Thymus (tissue), 11 donors: ENCODE data around the gene SRSF7. TPM values are rescaled to one million over a fixed set of nuclear protein-coding genes. Genes with fewer than 3 reads are reported as not detected.
"Not testable (repeated sequence)": the region's sequence is repeated elsewhere in the genome, so short reads cannot be mapped to it uniquely, and the experiment has no call there.

Experiments used
- DNase-seq, 9 donors: peaks; one replicate each; pipeline ENCODE4 v3.0.0-alpha.2; 2013; ENCODE audit warnings: low spot score in 9 of 9, low read depth in 6 of 9, missing footprints in 1 of 9
- H3K27ac ChIP-seq, 2 donors: one replicate each; pipeline ENCODE4 v1.5.1; 2013; ENCODE audit warnings: control low read depth in 1 of 2, low read depth in 1 of 2, low read length in 1 of 2, mild to moderate bottlenecking in 1 of 2, moderate library complexity in 1 of 2
- H3K27me3 ChIP-seq, 2 donors: one replicate each; pipeline ENCODE4 v1.5.1; 2013; ENCODE audit warnings: low read length in 1 of 2; ENCODE audit not compliant: control insufficient read depth in 2 of 2, insufficient read depth in 1 of 2
- H3K36me3 ChIP-seq, 2 donors: one replicate each; pipeline ENCODE4 v1.5.1; 2013; ENCODE audit warnings: low read length in 1 of 2, mild to moderate bottlenecking in 1 of 2, moderate library complexity in 1 of 2; ENCODE audit not compliant: control insufficient read depth in 2 of 2, insufficient read depth in 2 of 2
- H3K4me1 ChIP-seq, 2 donors: one replicate each; pipeline ENCODE4 v1.5.1; 2013; ENCODE audit warnings: low read length in 2 of 2; ENCODE audit not compliant: control insufficient read depth in 2 of 2, insufficient read depth in 2 of 2
- H3K4me3 ChIP-seq, 2 donors: one replicate each; pipeline ENCODE4 v1.5.1; 2013; ENCODE audit warnings: low read length in 2 of 2, control low read depth in 1 of 2, mild to moderate bottlenecking in 1 of 2
- H3K9me3 ChIP-seq, 2 donors: one replicate each; pipeline ENCODE4 v1.5.1; 2013; ENCODE audit warnings: low read length in 1 of 2, mild to moderate bottlenecking in 1 of 2; ENCODE audit not compliant: control insufficient read depth in 2 of 2, insufficient read depth in 1 of 2
- WGBS: extraction: QIAGEN DNeasy Blood & Tissue Kit; methylation state at CpG from one replicate; pipeline ENCODE4 v1.1.7; 2013; 5-methylcytosine and 5-hydroxymethylcytosine counted together
- polyA plus RNA-seq: library from polyadenylated mRNA; stranded (reverse); fragments of 200-250 nt; gene quantifications from one replicate; pipeline ENCODE4 v1.2.3, GENCODE V29; 2013
- total RNA-seq: library from RNA; stranded (reverse); fragments of 120-200 nt; gene quantifications from one replicate; pipeline ENCODE4 v1.2.4, GENCODE V29; 2013
- donor health status: healthy.

The SRSF7 gene
- total and polyA plus RNA-seq, 2 donors: 204 to 244 TPM

GRCh38 chr2:38716185-38716584 lies 35.0 kb downstream of the SRSF7 start:
- WGBS: 97% methylated on average over 6 of the region's 6 CpGs
- no peak for DNase-seq
- Histone ChIP-seq H3K27me3 (no peaks in the 10 kb centered on the region), H3K36me3 (peaks cover 3 to 8% of the 10 kb centered on the region in 2 donors), H3K9me3 (peaks cover 0 to 15% of the 10 kb centered on the region in 2 donors), H3K4me3 (no peak overlapping the region), H3K4me1 (peaks cover 0 to under 1% of the 10 kb centered on the region in 2 donors), H3K27ac (no peak overlapping the region)

GRCh38 chr2:38714941-38715340 lies 36.2 kb downstream of the SRSF7 start:
- DNase-seq, H3K36me3 ChIP-seq, H3K27ac ChIP-seq, H3K9me3 ChIP-seq, H3K4me3 ChIP-seq, H3K4me1 ChIP-seq, H3K27me3 ChIP-seq: not testable (repeated sequence)
- WGBS: 100% methylated on average over 1 of the region's 1 CpG

- Histone ChIP-seq H3K9me3 (no peaks in the 10 kb centered on the region), H3K27me3 (no peaks in the 10 kb centered on the region), H3K4me3 (no peak overlapping the region), H3K4me1 (peaks cover 6 to 21% of the 10 kb centered on the region in 2 donors), H3K27ac (no peak overlapping the region), H3K36me3 (peaks cover 0 to 4% of the 10 kb centered on the region in 2 donors)
- no peak for DNase-seq
- 58% methylated on average over 3 of the region's 3 CpGs for WGBS
These were observed 37.8 kb downstream of the SRSF7 start for GRCh38 chr2:38713338-38713737.

- Histone ChIP-seq H3K4me3 (no peak overlapping the region), H3K27ac (no peak overlapping the region), H3K36me3 (peaks cover 0 to 4% of the 10 kb centered on the region in 2 donors), H3K9me3 (no peaks in the 10 kb centered on the region), H3K27me3 (no peaks in the 10 kb centered on the region), H3K4me1 (peaks cover 6 to 26% of the 10 kb centered on the region in 2 donors)
- DNase-seq: no peak
- 85% methylated on average over 4 of the region's 4 CpGs for WGBS
These were observed 38.3 kb downstream of the SRSF7 start for GRCh38 chr2:38712871-38713270.

GRCh38 chr2:38712413-38712812 lies 38.7 kb downstream of the SRSF7 start:
- H3K4me3 ChIP-seq: no peak overlapping the region
- H3K27ac ChIP-seq: no peak overlapping the region
- H3K9me3 ChIP-seq: no peaks in the 10 kb centered on the region
- H3K4me1 ChIP-seq: peaks cover 6 to 28% of the 10 kb centered on the region in 2 donors
- no peaks in the 10 kb centered on the region for H3K27me3 ChIP-seq
- no peak for DNase-seq
- WGBS: 99% methylated on average over 7 of the region's 7 CpGs
- peaks cover 0 to 4% of the 10 kb centered on the region in 2 donors for H3K36me3 ChIP-seq

GRCh38 chr2:38711558-38711957 lies 39.6 kb downstream of the SRSF7 start:
- H3K27ac ChIP-seq: no peak overlapping the region
- H3K27me3 ChIP-seq: no peaks in the 10 kb centered on the region
- H3K4me1 ChIP-seq: peaks cover 9 to 28% of the 10 kb centered on the region in 2 donors
- H3K4me3 ChIP-seq: no peak overlapping the region
- H3K36me3 ChIP-seq: peaks cover 0 to 4% of the 10 kb centered on the region in 2 donors
- H3K9me3 ChIP-seq: no peaks in the 10 kb centered on the region
- DNase-seq: no peak

- Histone ChIP-seq H3K27ac (peak overlapping the region; percentile 31 to 55), H3K36me3 (peaks cover 0 to 4% of the 10 kb centered on the region in 2 donors), H3K9me3 (no peaks in the 10 kb centered on the region), H3K4me1 (peaks cover 9 to 28% of the 10 kb centered on the region in 2 donors), H3K27me3 (no peaks in the 10 kb centered on the region), H3K4me3 (no peak overlapping the region)
- peak in 4 of 9 donors; percentile 33 to 82 (median 52) for DNase-seq
- WGBS: 81% methylated on average over 5 of the region's 5 CpGs
These were observed 41.5 kb downstream of the SRSF7 start for GRCh38 chr2:38709567-38710194.

- Histone ChIP-seq H3K4me1 (peaks cover 9 to 28% of the 10 kb centered on the region in 2 donors), H3K27me3 (no peaks in the 10 kb centered on the region), H3K4me3 (no peak overlapping the region), H3K36me3 (peaks cover 0 to 4% of the 10 kb centered on the region in 2 donors), H3K27ac (peak overlapping the region; percentile 52 to 66), H3K9me3 (no peaks in the 10 kb centered on the region)
- DNase-seq: peak in 2 of 9 donors; percentile 34 to 63
- 86% methylated on average over 12 of the region's 12 CpGs for WGBS
These were observed 42.1 kb downstream of the SRSF7 start for GRCh38 chr2:38708900-38709566.

GRCh38 chr2:38708491-38708890 lies 42.7 kb downstream of the SRSF7 start:
- H3K4me3 ChIP-seq, H3K36me3 ChIP-seq, H3K9me3 ChIP-seq, H3K27me3 ChIP-seq, H3K27ac ChIP-seq, DNase-seq: not testable (repeated sequence)
- WGBS: 91% methylated on average over 9 of the region's 9 CpGs
- H3K4me1 ChIP-seq: peaks cover 9 to 28% of the 10 kb centered on the region in 2 donors
